G401 (cell line): ENCODE results near the gene KIF3B. TPM values are rescaled to one million over a fixed set of nuclear protein-coding genes. Genes with fewer than 3 reads are reported as not detected.
"Not testable (repeated sequence)": the region's sequence is repeated elsewhere in the genome, so short reads cannot be mapped to it uniquely, and the experiment has no call there.

Source experiments
- DNase-seq: peaks from one replicate; pipeline ENCODE4 v3.0.0-alpha.2; 2015; ENCODE audit warnings: low spot score
- in situ Hi-C: cut with HindIII; loops from 2 replicates; pipeline ENCODE4 v1.10.0; 2016; ENCODE audit warnings: low sequenced_read_pairs, mixed read lengths
- total RNA-seq: library from RNA; depleted of rRNA; stranded (reverse); fragments of >200 nt; shearing (Covaris generic); gene quantifications from 2 replicates; pipeline ENCODE4 v1.2.3, GENCODE V29; 2014

The KIF3B gene
- total RNA-seq, 1 experiment from 2014 or later, result 19.1 TPM

DNA sequence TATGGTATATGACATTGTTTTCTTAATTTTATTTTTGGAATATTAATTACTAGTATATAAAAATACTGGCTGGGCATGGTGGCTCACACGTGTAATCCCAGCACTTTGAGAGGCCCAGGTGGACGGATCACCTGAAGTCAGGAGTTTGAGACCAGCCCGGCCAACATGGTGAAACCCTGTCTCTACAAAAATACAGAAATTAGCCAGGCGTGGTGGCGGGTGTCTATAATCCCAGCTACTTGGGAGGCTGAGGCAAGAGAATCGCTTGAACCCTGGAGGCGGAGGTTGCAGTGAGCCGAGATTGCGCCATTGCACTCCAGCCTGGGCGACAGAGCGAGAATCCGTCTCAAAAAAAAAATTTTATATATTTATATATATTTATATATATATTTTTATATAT, 44.8 kb downstream of the KIF3B start:
- DNase-seq, result not testable (repeated sequence)

DNA sequence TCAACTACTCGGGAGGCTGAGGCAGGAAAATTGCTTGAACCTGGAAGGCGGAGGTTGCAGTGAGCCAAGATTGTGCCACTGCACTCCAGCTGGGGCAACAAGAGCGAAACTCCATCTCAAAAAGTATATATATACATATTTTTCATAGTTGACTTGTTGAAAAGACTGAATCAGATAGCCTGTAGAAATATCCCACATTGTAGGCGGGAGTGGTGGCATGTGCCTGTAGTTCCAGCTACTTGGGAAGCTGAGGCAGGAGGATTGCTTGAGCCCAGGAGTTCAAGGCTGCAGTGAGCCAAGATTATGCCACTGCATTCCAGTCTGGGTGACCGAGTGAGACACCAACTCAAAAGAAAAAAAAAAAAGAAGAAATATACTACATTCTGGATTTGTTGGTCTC, 46.3 kb downstream of the KIF3B start:
- DNase-seq, in situ Hi-C loops: not testable (repeated sequence)

More for the DNA sequence above, 44.8 kb downstream of the KIF3B start:
- in situ Hi-C loops, result not testable (repeated sequence)

DNA sequence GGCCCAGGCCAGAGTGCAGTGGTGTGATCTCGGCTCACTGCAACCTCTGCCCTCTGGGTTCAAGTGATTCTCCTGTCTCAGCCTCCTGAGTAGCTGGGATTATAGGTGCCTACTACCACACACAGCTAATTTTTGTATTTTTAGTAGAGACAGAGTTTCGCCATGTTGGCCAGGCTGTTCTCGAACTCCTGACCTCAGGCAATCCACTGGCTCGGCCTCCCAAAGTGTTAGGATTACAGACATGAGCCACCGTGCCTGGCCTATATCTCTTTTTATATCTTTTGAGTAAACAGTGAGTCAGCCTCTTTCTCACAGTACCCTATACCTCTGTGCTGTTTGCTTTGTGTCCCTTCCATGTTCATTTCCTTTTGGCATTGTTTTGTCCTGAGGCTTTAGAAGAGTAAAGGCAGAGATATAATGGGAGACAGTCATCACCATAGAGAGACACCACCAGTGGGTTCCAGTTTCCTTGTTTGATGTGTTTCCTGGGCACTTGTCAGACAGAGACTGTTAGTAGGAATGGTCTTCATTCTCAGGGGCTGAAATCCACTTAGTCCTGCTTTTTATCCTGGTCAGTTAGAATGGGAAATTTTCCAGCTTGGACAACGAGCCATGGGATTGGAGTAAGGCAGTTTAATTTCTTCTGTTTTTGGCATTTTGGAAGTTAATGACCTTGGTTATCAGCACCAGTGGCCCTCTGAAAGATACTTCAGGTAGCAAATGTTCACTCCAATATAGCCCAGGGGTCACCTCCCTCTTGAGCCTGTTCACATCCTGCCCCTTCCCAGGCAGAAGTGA, 48.5 kb downstream of the KIF3B start:
- in situ Hi-C loops, result no loop called here
- DNase-seq, result no peak

DNA sequence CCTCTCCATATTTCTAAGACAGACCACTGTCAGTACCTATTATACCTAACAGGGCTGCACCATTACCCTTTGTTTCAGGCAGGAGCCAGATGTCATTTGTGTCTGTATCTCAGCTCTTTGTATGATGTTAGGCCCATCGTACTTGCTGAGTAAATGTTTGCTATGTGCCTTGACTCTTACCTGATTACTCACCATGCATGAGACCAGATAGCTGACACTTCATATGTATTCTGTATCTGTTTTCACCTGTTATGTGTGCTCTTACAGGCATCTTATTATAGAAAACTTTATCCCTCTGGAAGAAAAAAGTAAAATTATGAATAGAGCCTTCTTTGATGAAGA, 49.0 kb downstream of the KIF3B start:
- in situ Hi-C loops, result no loop called here
- DNase-seq, result no peak

DNA sequence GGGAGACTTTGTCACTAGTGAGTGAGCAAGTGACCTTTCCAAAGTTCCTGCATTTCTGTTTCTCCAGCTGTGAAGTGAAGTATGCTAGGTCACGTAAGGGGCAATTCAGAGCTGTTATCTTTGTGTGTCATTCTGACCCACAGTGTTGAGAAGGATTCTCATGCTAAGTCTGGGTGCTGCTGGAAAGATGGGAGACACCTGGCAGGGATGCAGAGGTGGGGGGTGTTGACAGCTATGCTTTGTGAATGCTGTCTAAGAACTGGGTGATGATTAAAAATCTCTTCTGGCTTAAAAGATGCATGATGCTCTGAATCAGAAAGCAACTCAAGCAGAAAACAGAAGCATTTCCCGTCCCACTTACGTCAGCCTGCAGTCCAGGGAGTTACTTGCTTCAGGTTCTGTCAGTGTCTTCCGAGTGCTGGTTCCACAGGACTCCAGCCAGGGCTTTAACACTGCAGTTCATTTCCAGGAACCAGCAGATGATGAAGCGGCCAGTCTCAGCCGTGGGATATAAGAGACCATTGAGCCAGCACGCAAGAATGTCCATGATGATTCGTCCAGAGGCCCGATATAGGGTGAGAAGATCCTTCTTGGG, 49.7 kb downstream of the KIF3B start:
- in situ Hi-C loops, result no loop called here
- DNase-seq, result no peak

DNA sequence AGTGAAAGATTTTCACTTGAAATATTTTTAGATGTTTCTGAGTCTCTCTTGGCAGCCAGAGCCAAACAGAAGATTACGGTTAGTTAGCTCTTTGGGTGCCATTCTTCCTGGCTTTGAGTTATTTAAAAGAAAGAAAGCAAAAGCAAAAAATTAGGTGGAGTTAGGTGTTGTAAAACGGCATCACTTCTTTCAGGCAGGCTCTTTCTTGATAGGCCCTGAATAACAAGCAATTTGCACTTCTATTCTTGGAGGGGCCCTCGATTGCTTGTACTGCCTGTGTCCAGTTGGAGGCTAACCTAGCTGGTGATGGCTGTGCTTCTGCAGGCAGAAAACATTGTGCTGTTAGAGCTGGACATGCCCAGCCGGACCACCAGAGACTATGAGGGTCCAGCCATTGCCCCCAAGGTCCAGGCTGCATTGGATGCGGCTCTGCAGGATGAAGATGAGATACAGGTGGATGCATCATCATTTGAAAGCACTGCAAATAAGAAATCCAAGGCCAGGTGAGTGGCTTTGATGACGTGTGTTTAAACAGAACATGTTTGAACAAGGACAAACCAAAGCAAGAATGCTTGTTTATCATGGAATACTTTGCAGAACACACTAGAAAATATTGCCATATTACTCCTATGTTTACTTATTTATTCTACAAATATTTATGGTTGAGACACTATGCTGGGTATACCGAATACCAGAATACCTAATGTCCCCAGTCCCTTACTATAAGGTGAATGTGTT, 52.5 kb downstream of the KIF3B start:
- in situ Hi-C loops, result no loop called here
- DNase-seq, result no peak

DNA sequence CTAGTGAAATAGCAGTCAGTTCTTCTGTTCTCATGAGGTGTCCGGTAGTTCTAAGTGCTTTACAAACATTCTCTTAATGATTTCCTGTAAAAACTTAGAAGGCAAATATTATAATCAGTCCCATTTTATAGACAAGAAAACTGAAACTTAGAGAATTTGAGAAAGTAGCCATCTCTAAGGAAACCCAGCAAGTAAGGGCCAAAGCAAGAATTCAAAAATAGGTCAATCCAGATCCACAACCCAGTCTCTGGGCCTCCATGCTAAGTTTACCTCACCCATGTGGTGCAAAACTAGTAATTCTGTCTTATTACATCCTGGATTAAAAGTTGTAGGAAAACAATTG, 53.1 kb downstream of the KIF3B start:
- no peak for DNase-seq
- in situ Hi-C loops, result no loop called here

DNA sequence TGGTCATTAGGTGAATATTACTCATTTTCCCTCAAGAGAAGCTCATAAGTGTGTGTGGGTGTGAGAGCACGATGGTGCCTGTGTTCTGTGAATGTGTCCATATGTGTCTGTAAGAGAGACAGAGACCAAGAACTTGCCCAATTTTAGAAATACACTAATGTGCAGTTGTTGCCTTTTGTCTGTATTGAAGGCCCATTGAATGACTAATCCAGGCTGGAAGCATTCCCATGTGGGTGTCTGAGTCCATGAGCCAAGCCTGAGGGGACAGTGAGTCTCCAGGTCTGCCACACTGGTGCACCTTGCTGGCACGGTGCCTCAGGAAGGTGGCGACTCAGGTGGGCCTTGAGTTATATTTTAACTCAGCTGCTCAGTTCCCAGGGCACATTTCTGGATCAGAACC, 55.2 kb downstream of the KIF3B start:
- DNase-seq, result no peak
- in situ Hi-C loops, result no loop called here

DNA sequence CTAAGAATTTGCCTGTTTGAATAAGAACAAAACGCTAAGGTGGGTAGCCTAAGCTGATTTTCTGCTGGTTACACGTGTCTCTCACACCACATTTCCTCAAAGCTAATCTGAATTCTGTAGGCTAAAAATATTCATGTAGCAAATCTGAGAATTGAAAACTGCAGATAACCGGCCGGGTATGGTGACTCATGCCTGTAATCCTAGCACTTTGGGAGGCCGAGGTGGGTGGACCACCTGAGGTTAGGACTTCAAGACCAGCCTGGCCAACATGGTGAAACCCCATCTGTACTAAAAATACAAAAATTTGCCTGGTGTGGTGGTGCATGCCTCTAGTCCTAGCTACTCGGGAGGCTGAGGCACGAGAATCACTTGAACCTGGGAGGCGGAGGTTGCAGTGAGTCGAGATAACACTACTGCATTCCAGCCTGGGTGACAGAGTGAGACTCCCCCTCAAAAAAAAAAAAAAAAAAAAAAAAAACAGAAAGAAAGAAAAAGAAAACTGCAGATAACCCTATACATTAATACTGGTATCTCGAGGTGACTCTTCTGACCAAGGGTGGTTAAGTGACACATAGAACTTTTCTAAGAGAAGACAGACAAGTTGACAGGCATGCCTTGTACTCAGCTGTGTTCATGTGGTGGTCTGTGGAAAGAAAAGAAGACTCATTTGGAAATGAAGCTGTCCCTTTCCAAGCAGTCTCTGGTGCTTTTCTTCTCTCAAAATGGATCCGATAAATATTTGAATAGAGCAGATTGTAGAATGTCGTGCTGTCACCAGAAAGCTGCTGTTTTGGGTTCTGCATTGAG, 55.9 kb downstream of the KIF3B start:
- DNase-seq, result no peak
- in situ Hi-C loops, result no loop called here

DNA sequence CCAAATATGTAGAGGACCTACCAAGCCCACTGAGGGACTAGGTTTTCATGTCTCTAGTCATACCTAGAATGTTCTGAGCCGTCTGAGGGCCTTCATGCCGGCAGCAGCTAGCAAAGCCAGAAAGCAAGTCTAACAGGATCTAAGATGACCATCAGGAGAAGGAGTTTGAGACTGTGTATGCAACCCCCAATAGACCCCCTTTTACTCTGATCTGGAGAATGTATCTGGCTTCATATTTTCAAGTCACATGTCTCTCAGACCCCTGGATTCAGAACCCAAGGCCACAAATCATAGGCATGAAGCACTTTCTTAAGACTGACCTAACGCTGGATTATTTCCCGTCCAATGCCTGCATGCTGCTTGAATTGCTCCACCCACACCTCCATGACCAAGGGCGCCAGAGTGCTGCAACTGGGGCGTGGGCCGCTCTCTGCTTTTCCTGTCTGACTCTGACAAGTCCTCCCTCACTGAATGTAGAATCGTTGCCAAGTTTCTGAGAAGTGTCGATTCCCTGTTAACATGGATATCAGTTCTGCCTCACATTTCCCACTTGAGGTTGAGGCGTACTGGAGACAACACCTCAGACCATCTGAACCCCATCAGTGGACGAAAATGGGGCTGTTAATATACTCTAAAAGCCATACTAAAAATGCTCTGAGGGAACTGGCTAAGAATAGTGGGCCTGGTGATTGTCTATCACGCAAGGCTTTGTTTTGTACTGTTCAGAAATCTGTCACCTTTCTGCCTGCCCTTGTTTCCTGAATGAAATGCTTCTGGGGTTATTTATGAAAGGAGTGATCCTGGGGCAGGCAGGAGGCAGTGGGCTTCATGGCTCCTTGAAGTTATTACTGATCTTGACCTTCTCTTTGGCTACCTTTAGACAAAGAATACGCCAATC, 56.8 kb downstream of the KIF3B start:
- no peak for DNase-seq
- in situ Hi-C loops, result no loop called here

DNA sequence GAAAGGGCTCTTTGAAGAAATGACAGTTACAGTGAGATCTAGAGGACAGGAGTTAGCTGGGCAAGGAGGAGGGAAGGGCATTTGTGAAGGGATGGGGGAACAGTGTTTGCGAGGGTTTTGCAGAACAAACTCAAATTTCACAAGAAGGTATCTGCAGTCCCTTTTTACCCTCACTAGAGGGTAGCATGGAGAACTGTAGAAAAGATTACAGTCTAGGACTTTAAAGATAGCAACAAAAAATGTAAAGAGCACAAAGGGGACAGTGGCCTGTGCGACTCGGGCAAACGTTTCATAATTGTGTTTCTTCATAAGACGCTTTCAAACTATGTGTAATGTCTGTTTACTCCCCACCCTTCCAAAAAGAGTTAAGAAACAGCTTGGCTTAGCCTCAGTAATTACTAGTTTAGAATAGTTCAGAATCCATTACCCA, 59.5 kb downstream of the KIF3B start:
- peak; percentile 45 for DNase-seq
- in situ Hi-C loops, result no loop called here

DNA sequence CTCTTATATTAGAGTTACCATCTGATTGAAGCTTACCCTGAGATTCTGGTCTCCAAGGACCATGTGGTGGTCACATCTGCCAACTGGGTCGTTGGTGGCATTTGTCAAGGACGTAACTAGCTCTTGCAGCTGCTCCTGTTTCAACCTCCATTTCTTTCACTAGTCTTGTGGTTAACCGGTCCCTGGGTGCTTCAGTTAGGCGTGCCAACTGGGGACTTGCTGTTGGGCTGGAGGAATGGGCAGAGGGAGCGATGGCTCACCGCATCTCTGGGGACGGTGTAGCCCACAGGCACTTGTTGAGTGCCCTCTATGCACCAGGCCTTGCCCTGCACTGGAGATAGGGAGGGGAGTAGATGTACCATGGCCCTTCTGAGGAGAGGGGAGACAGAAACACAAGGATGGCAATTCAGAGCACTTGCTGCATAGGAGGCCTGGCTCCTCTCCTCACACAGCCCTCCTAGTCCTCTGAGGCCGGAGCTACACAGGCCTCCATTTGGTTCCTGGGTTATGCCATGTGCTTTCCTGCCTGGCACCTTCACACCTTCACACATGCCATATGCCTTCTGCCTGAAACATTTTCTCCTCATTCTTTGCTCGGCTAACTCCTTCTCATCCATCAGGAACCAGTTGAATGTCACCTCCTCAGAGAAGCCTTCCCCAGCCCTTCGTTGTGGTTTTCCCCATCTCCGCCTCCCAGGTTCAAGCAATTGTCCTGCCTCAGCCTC, 60.6 kb downstream of the KIF3B start:
- in situ Hi-C loops, result no loop called here
- no peak for DNase-seq

DNA sequence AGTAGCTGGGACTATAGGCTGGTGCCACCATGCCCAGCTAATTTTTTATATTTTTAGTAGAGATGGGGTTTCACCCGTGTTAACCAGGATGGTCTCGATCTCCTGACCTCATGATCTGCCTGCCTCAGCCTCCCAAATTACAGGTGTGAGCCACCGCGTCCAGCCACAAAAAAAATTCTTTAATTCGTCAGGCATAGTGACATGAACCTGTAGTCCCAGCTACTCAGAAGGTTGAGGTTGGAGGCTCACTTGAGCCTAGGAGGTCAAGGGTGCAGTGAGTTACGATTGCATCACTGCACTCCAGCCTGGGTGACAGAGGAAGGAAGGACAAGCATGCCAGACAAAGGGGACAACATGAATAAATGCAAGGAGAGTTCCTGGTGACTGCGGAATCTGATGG, 61.2 kb downstream of the KIF3B start:
- in situ Hi-C loops, result no loop called here
- DNase-seq, result no peak

DNA sequence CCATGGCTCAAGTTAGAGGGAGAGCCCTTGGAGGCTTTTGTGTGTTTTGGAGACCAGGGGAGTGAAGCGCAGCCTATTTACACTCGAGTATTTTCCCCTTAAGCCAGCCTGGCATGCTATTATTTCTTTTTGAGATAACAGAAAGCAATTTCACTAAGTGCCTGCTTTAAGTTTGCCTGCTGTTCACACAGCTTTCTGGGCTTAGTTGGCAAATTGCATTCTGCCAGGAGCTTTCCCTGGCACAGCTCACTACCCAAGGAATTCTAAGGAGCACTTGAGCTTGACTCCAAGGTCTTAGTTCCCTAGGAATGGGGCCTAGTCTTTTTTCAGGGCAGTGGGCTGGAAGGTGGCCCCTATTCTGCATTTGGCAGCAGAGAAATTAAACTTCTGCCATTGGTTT, 61.7 kb downstream of the KIF3B start:
- no peak for DNase-seq
- in situ Hi-C loops, result no loop called here

DNA sequence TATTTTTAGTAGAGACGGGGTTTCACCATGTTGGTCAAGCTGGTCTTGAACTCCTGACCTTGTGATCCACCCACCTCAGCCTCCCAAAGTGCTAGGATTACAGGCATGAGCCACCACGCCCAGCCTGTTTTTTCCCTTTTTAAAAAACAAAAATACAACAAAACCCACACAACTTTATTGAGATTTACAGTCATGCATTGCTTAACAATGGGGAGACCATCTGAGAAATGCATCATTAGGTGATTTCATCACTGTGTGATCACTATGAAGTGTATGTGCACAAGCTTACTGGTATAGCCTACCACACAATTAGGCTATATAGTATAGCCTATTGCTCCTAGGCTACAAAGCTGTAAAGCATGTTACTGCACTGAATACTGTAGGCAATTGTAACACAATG, 63.6 kb downstream of the KIF3B start:
- DNase-seq, in situ Hi-C loops: not testable (repeated sequence)

DNA sequence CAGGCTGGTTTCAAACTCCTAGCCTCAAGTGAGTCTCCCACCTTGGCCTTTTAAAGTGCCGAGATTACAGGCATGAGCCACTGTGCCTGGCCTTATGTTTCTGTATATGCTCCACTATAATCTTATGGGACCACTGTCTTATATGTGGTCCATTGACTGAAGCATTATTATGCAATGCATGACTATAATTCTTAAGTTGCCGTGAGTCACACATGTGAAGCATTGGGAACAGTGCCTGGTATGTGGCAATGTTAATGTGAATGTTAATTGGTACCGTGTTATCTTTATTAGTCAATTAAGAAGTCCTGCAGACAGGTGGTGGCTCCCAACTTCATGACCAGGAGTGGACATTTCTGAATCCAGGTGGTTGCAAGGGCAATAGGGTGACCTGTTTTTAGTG, 66.0 kb downstream of the KIF3B start:
- no peak for DNase-seq
- in situ Hi-C loops, result no loop called here

DNA sequence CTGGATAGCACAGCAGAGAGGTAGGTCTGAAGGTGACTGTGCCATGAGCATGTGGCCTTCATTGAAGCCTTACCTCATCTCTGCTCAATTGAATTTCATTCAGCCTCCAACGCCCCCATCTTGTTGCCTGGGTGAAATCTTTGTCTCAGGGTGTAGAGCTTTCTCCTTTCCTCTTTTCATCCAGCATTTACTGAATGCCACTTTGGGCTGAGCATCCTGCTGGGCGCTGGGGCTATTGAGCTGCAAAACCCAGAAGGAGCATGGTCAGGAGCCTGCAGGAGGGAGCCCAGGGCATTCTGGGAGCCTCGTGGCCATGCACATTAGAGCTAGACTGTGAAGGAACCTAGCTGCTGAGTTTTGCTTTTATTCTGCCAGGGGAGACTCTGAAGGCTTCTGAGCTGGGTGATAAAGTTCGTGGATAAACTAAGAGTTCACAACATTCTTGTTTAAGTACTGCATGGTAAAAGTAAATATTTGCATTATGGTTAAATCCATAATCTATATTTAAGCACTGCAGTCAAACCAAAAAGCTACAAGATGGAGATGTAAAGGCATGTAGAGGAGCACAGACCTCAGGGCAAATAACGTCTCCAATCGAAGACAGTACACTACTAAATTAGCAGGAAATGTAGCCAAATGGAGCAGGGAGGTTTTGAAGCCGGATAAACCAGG, 67.5 kb downstream of the KIF3B start:
- no peak for DNase-seq
- in situ Hi-C loops, result no loop called here

DNA sequence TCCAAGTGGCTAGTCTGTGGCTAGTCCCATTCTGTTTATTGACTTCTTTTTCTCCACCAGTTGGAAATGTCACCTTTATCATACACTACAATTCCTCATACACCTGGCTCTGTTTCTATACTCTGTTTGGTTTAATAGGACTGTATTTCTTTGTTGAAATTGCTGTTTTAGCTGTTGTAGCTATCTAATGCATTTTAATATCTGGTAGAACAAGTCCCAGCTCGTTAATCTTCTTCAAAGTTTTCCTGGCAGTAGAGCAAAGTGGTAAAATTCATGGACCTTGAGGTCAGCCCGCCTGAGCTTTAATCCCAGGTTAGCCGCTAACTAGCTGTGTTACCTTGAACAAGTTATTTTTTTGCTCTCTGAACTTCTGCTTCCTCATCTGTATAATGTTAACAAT, 70.8 kb downstream of the KIF3B start:
- no peak for DNase-seq
- in situ Hi-C loops, result no loop called here
